ENCODE data around the gene LGALS4. TPM values are rescaled to one million over a fixed set of nuclear protein-coding genes. Genes with fewer than 3 reads are reported as not detected.

Gene LGALS4
- total and polyA plus RNA-seq, 9 of the 15 experiments (the other 6 are each of a cell fraction or from before 2014, with no cell fraction given): 0.08 to 1.1 (median 0.30) TPM; not detected in 3

- no peak for TF ChIP-seq ZNF449 (CRISPR knock-in tag; IDR thresholded peaks at IDR 0.05)
- no peak for TF ChIP-seq MLX (CRISPR knock-in tag; conservative IDR thresholded peaks at IDR 0.05)
- no peak for TF ChIP-seq HEY1 (CRISPR knock-in tag; IDR thresholded peaks at IDR 0.05; ENCODE audit: borderline replicate concordance)
- TF ChIP-seq SMARCC2 (IDR thresholded peaks at IDR 0.05; ENCODE audit: low read depth): no peak
- no peak for TF ChIP-seq NONO (IDR thresholded peaks at IDR 0.05; ENCODE audit: low read depth in 2 of 2, low read length in 1 of 2)
- peak in 1 of 2 experiments; percentile 83; a peak in 2 of 4 replicates for TF ChIP-seq SRF (CRISPR knock-in tag; IDR thresholded peaks at IDR 0.05)
- no peak for TF ChIP-seq CEBPG (CRISPR knock-in tag; IDR thresholded peaks at IDR 0.05)
- TF ChIP-seq CEBPG (tag; conservative IDR thresholded peaks at IDR 0.05 in 1 of 2, IDR thresholded peaks at IDR 0.05 in 1 of 2): 0 out of 4 replicates have a peak, but pooled peaks of 1 of the 2 experiments have one; percentile 36
- no peak for TF ChIP-seq ZFX (CRISPR knock-in tag; IDR thresholded peaks at IDR 0.05)
- TF ChIP-seq ZNF512 (tag; IDR thresholded peaks at IDR 0.05): no peak
- no peak for TF ChIP-seq GABPA (tag; conservative IDR thresholded peaks at IDR 0.05; ENCODE audit: low read depth)
- no peak for TF ChIP-seq MAFG (tag; conservative IDR thresholded peaks at IDR 0.05)
- TF ChIP-seq BCLAF1 (IDR thresholded peaks at IDR 0.05; ENCODE audit: borderline replicate concordance in 1 of 2, control insufficient read depth in 1 of 2, low read depth in 2 of 2, low read length in 1 of 2): no peak
- TF ChIP-seq ZBTB8A (IDR thresholded peaks at IDR 0.05; ENCODE audit: partially characterized antibody): no peak
- TF ChIP-seq SRSF1 (IDR thresholded peaks at IDR 0.05; ENCODE audit: low read depth, low read length): no peak
- TF ChIP-seq PREB (CRISPR knock-in tag; IDR thresholded peaks at IDR 0.05): no peak
- TF ChIP-seq PTBP1 (IDR thresholded peaks at IDR 0.05; ENCODE audit: low read depth, low read length): no peak
- TF ChIP-seq KLF6 (CRISPR knock-in tag; IDR thresholded peaks at IDR 0.05; ENCODE audit: borderline replicate concordance): no peak
- TF ChIP-seq MTA2 (IDR thresholded peaks at IDR 0.05; ENCODE audit: low read depth): peak; percentile 68
- TF ChIP-seq EGR1 (conservative IDR thresholded peaks at IDR 0.05): no peak
Measured at GRCh38 chr19:38781058-38781457, 31.7 kb downstream of the LGALS4 start (continued).
